Neural progenitor cell (in vitro differentiated cells): ENCODE measurements around the gene TRIM27. TPM values are rescaled to one million over a fixed set of nuclear protein-coding genes. Genes with fewer than 3 reads are reported as not detected.

Experiments used
- DNase-seq: peaks from one replicate; pipeline ENCODE4 v3.0.0-alpha.2; 2016; ENCODE audit warnings: low spot score
- H2AFZ ChIP-seq: fragments of 200-600 bp; sonication (generic); replicated peaks from 2 replicates; pipeline ENCODE4 v1.6.1; 2016; ENCODE audit warnings: antibody characterized with exemption
- H3F3A ChIP-seq: fragments of 200-600 bp; sonication (generic); 2 replicates; pipeline ENCODE4 v1.6.1; 2016; ENCODE audit warnings: antibody characterized with exemption, low read depth
- H3K27ac ChIP-seq: fragments of 200-600 bp; sonication (generic); 2 replicates; pipeline ENCODE4 v1.5.1; 2016; ENCODE audit warnings: mild to moderate bottlenecking
- H3K27me3 ChIP-seq: fragments of 200-600 bp; sonication (generic); 2 replicates; pipeline ENCODE4 v1.6.1; 2016; ENCODE audit warnings: mild to moderate bottlenecking, moderate library complexity
- H3K36me3 ChIP-seq: fragments of 200-600 bp; sonication (generic); 2 replicates; pipeline ENCODE4 v1.5.1; 2016
- H3K4me1 ChIP-seq: fragments of 200-600 bp; sonication (generic); 2 replicates; pipeline ENCODE4 v1.6.1; 2016; ENCODE audit warnings: mixed run types
- H3K4me2 ChIP-seq: fragments of 200-600 bp; sonication (generic); 2 replicates; pipeline ENCODE4 v1.6.1; 2016
- H3K4me3 ChIP-seq: fragments of 200-600 bp; sonication (generic); 2 replicates; pipeline ENCODE4 v1.5.1; 2016
- H3K79me2 ChIP-seq: fragments of 200-600 bp; sonication (generic); 2 replicates; pipeline ENCODE4 v1.6.1; 2016; ENCODE audit warnings: low read depth
- H3K9ac ChIP-seq: fragments of 200-600 bp; sonication (generic); 2 replicates; pipeline ENCODE4 v1.6.1; 2016
- H3K9me3 ChIP-seq: fragments of 200-600 bp; sonication (generic); 2 replicates; pipeline ENCODE4 v1.5.1; 2016; ENCODE audit warnings: low read depth
- H4K20me1 ChIP-seq: fragments of 200-600 bp; sonication (generic); 2 replicates; pipeline ENCODE4 v1.6.1; 2016; ENCODE audit warnings: low read depth
- H3K27ac Mint-ChIP-seq: 3 replicates; pipeline ENCODE4 v1.8.0; 2021; ENCODE audit warnings: mixed read lengths
- H3K27me3 Mint-ChIP-seq: 2 replicates; pipeline ENCODE4 v1.8.0; 2022; ENCODE audit warnings: low read depth, mild to moderate bottlenecking, inconsistent platforms, moderate library complexity, mixed read lengths; ENCODE audit not compliant: insufficient read depth
- H3K36me3 Mint-ChIP-seq: 3 replicates; pipeline ENCODE4 v1.8.0; 2021; ENCODE audit warnings: mixed read lengths
- H3K4me1 Mint-ChIP-seq: 3 replicates; pipeline ENCODE4 v1.8.0; 2021; ENCODE audit warnings: mixed read lengths
- H3K4me3 Mint-ChIP-seq: 3 replicates; pipeline ENCODE4 v1.8.0; 2021; ENCODE audit warnings: mild to moderate bottlenecking, moderate library complexity, mixed read lengths
- H3K9me3 Mint-ChIP-seq: 3 replicates; pipeline ENCODE4 v1.8.0; 2020; ENCODE audit warnings: mixed read lengths
- EZH2 ChIP-seq: fragments of 200-600 bp; sonication (generic); IDR thresholded peaks from 2 replicates; pipeline ENCODE4 v1.6.1; 2017; ENCODE audit warnings: antibody characterized with exemption, mild to moderate bottlenecking, moderate library complexity
- EZH2phosphoT487 ChIP-seq: fragments of 200-600 bp; sonication (generic); IDR thresholded peaks from 2 replicates; pipeline ENCODE4 v1.6.1; 2017; ENCODE audit warnings: antibody characterized with exemption
- total RNA-seq: library from RNA; depleted of rRNA; stranded (reverse); fragments of >200 nt; gene quantifications from 2 replicates; pipeline ENCODE4 v1.2.3, GENCODE V29; 2015; ENCODE audit warnings: low replicate concordance
- TF ChIP-seq, protein P1 (sequence below): fragments of 200-600 bp; sonication (generic); IDR thresholded peaks from 2 replicates; pipeline ENCODE4 v1.5.1; 2017; ENCODE audit warnings: antibody characterized with exemption, mild to moderate bottlenecking

The TRIM27 gene
- total RNA-seq, 1 donor from 2014 or later = 69.0 TPM

DNA sequence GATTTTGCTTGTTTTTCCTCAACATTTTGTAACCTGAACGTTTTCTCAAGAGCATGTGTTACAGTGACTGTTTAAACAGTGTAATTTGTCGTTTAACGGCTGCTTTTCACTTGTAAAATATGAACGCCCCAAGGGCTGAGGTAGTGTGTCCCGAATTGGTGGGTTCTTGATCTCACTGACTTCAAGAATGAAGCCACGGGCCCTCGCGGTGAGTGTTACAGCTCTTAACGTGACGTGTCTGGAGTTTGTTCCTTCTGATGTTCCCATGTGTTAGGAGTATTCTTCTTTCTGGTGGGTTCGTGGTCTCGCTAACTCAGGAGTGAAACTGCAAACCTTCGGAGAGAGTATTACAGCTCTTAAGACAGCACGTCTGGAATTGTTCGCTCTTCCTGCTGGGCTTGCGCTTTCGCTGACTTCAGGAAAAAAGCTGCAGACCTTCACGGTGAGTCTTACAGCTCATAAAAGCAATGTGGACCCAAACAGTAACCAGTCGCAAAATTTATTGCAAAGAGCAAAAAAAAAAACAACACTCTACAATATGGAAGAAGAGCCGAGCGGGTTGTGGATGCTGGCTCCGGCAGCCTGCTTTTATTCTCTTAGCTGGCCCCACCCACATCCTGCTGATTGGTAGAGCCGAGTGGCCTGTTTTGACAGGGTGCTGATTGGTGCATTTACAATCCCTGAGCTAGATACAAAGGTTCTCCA is 25.1 kb upstream of the TRIM27 start:
- Mint-ChIP-seq H3K9me3 (peaks cover 12% of the 10 kb centered on the region), H3K36me3 (peaks cover 8% of the 10 kb centered on the region), H3K4me3 (no peak overlapping the region), H3K27ac (no peak overlapping the region), H3K27me3 (peaks cover 28% of the 10 kb centered on the region), H3K4me1 (peaks cover 23% of the 10 kb centered on the region)
- H3K4me1 ChIP-seq = no peaks in the 10 kb centered on the region
- no peak for DNase-seq
- H3K9ac ChIP-seq = no peak overlapping the region
- no peak overlapping the region for H3K4me3 ChIP-seq
- H3K27ac ChIP-seq = no peak overlapping the region
- no peaks in the 10 kb centered on the region for H3K36me3 ChIP-seq
- no peak overlapping the region for H3K4me2 ChIP-seq
- H4K20me1 ChIP-seq = no peaks in the 10 kb centered on the region
- H3F3A ChIP-seq = peaks cover 11% of the 10 kb centered on the region
- H3K9me3 ChIP-seq = no peaks in the 10 kb centered on the region
- no peaks in the 10 kb centered on the region for H3K79me2 ChIP-seq
- TF ChIP-seq EZH2phosphoT487 (no peak), EZH2 (no peak)
- TF ChIP-seq, protein P1, sequence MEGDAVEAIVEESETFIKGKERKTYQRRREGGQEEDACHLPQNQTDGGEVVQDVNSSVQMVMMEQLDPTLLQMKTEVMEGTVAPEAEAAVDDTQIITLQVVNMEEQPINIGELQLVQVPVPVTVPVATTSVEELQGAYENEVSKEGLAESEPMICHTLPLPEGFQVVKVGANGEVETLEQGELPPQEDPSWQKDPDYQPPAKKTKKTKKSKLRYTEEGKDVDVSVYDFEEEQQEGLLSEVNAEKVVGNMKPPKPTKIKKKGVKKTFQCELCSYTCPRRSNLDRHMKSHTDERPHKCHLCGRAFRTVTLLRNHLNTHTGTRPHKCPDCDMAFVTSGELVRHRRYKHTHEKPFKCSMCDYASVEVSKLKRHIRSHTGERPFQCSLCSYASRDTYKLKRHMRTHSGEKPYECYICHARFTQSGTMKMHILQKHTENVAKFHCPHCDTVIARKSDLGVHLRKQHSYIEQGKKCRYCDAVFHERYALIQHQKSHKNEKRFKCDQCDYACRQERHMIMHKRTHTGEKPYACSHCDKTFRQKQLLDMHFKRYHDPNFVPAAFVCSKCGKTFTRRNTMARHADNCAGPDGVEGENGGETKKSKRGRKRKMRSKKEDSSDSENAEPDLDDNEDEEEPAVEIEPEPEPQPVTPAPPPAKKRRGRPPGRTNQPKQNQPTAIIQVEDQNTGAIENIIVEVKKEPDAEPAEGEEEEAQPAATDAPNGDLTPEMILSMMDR = no peak
- no peak overlapping the region for H2AFZ ChIP-seq
- H3K27me3 ChIP-seq = no peaks in the 10 kb centered on the region

DNA sequence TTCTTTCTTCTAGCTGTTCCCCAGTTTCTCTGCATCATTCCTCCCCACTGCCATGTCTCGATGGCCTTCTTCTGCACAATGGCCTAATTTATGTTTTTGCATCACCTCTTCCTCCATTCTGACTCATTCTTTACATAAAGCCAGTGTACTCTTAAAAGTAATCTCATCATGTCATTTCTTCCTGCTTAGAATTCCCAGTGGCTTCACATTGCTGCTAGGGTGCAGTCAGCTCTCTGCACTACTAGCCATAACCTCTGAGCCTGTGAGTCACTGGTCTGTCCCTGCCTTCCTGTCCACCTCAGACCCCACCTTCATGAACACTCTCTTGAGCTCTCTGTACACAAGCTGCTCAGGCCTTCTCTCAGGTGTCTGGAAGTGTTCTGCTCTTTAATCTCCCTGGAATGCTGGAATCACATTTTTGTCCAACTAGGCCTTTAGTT is 24.1 kb upstream of the TRIM27 start:
- Mint-ChIP-seq H3K27ac (no peak overlapping the region), H3K27me3 (peaks cover 30% of the 10 kb centered on the region), H3K36me3 (peaks cover 8% of the 10 kb centered on the region), H3K9me3 (peaks cover 15% of the 10 kb centered on the region), H3K4me1 (peaks cover 19% of the 10 kb centered on the region), H3K4me3 (peak overlapping the region; percentile 1)
- TF ChIP-seq EZH2phosphoT487 (no peak), EZH2 (no peak)
- TF ChIP-seq, protein P1 = no peak
- Histone ChIP-seq H2AFZ (no peak overlapping the region), H3F3A (peaks cover 19% of the 10 kb centered on the region), H3K79me2 (no peaks in the 10 kb centered on the region), H3K36me3 (no peaks in the 10 kb centered on the region), H3K27ac (no peak overlapping the region), H3K4me1 (no peaks in the 10 kb centered on the region), H3K27me3 (no peaks in the 10 kb centered on the region), H3K4me3 (no peak overlapping the region), H3K9ac (no peak overlapping the region), H3K9me3 (no peaks in the 10 kb centered on the region), H3K4me2 (no peak overlapping the region), H4K20me1 (no peaks in the 10 kb centered on the region)
- no peak for DNase-seq

DNA sequence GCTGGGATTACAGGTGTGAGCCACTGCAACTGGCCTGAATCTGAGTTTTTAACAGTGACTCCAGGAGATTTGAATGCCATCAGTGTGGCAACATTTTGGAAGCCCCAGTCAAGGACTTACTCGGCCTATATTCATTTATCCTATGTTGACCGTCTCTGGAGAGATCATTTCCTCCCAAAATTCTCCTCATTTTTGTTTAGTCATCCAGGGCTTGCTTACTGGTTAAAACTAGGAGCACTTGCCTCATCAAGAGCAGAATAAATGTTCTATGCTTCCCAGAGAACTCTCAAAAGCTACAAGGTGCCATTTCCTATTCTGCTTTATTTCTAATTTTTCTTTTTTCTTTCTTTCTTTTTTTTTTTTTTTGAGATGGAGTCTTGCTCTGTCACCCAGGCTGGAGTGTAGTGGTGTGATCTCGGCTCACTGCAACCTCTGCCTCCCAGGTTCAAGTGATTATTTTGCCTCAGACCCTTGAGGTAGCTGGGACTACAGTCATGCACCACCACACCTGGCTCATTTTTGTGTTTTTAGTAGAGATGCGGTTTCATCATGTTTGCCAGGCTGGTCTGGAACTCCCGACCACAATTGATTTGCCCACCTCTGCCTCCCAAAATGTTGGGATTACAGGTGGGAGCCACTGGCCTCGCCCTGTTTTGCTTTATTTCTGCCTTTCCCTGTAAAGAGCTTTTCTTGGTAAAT is 23.4 kb upstream of the TRIM27 start:
- H3K9me3 Mint-ChIP-seq = peaks cover 15% of the 10 kb centered on the region
- Histone ChIP-seq H3K9me3 (no peaks in the 10 kb centered on the region), H3K27me3 (no peaks in the 10 kb centered on the region), H3K27ac (no peak overlapping the region), H4K20me1 (no peaks in the 10 kb centered on the region), H3F3A (peaks cover 23% of the 10 kb centered on the region), H3K4me3 (no peak overlapping the region), H2AFZ (no peak overlapping the region), H3K9ac (no peak overlapping the region), H3K36me3 (no peaks in the 10 kb centered on the region), H3K79me2 (no peaks in the 10 kb centered on the region), H3K4me1 (no peaks in the 10 kb centered on the region), H3K4me2 (no peak overlapping the region)
- DNase-seq = no peak
- TF ChIP-seq EZH2 (no peak), EZH2phosphoT487 (no peak)
- TF ChIP-seq, protein P1 = no peak
- H3K4me1 Mint-ChIP-seq = peaks cover 19% of the 10 kb centered on the region
- H3K36me3 Mint-ChIP-seq = peaks cover 8% of the 10 kb centered on the region
- H3K27me3 Mint-ChIP-seq = peaks cover 31% of the 10 kb centered on the region
- H3K4me3 Mint-ChIP-seq = no peak overlapping the region
- H3K27ac Mint-ChIP-seq = no peak overlapping the region
